DOHH2 (cell line): ENCODE data around the gene ERRFI1.
A peak's percentile ranks its signal among the peaks of the same experiment; 100 is the strongest.
"Not testable (repeated sequence)": the region's sequence is repeated elsewhere in the genome, so short reads cannot be mapped to it uniquely, and the experiment has no call there.

Experiments
- H3F3A ChIP-seq: fragments of 200-600 bp; sonication (generic), shearing (Covaris generic); 2 replicates; pipeline ENCODE4 v1.6.0; 2016; ENCODE audit warnings: antibody characterized with exemption, mild to moderate bottlenecking; ENCODE audit not compliant: control insufficient read depth, insufficient read depth
- H3K27ac ChIP-seq: fragments of 200-600 bp; sonication (generic); 2 replicates; pipeline ENCODE4 v1.5.1; 2014; ENCODE audit warnings: low read depth, mild to moderate bottlenecking, low read length, moderate library complexity
- H3K27me3 ChIP-seq: fragments of 200-600 bp; sonication (generic); 2 replicates; pipeline ENCODE4 v1.6.1; 2014; ENCODE audit warnings: mild to moderate bottlenecking, low read length, mixed read lengths; ENCODE audit not compliant: control insufficient read depth
- H3K36me3 ChIP-seq: fragments of 200-600 bp; sonication (generic); 2 replicates; pipeline ENCODE4 v1.6.1; 2014; ENCODE audit warnings: mild to moderate bottlenecking, low read length, moderate library complexity, mixed read lengths; ENCODE audit not compliant: control insufficient read depth
- H3K4me1 ChIP-seq: fragments of 200-600 bp; sonication (generic); 2 replicates; pipeline ENCODE4 v1.6.1; 2014; ENCODE audit warnings: mild to moderate bottlenecking, low read length, mixed read lengths; ENCODE audit not compliant: control insufficient read depth
- H3K4me2 ChIP-seq: fragments of 200-600 bp; sonication (generic); 2 replicates; pipeline ENCODE4 v1.6.0; 2014; ENCODE audit warnings: mild to moderate bottlenecking, low read length, moderate library complexity
- H3K4me3 ChIP-seq: fragments of 200-600 bp; sonication (generic); 2 replicates; pipeline ENCODE4 v1.5.1; 2014; ENCODE audit warnings: mild to moderate bottlenecking, low read length, mixed read lengths
- H3K79me2 ChIP-seq: fragments of 200-600 bp; sonication (generic); 2 replicates; pipeline ENCODE4 v1.6.1; 2014; ENCODE audit warnings: mild to moderate bottlenecking, low read length, mixed read lengths; ENCODE audit not compliant: control insufficient read depth
- H3K9me2 ChIP-seq: fragments of 200-600 bp; sonication (generic); replicated peaks from 2 replicates; pipeline ENCODE4 v1.6.1; 2014; ENCODE audit warnings: mild to moderate bottlenecking, low read length, mixed read lengths; ENCODE audit not compliant: control insufficient read depth
- H3K9me3 ChIP-seq: fragments of 200-600 bp; sonication (generic); 2 replicates; pipeline ENCODE4 v1.6.1; 2014; ENCODE audit warnings: antibody characterized with exemption, low read length, mixed read lengths; ENCODE audit not compliant: control insufficient read depth, insufficient read depth
- H4K20me1 ChIP-seq: fragments of 200-600 bp; sonication (generic); 2 replicates; pipeline ENCODE4 v1.6.0; 2014; ENCODE audit warnings: low read depth, mild to moderate bottlenecking, antibody characterized with exemption, low read length, moderate library complexity; ENCODE audit not compliant: control insufficient read depth, insufficient read depth
- CTCF ChIP-seq: fragments of 200-600 bp; sonication (generic); IDR thresholded peaks from one replicate; pipeline ENCODE4 v1.5.1; 2014; ENCODE audit warnings: antibody characterized with exemption, mild to moderate bottlenecking, low read depth, low read length; ENCODE audit not compliant: poor library complexity, severe bottlenecking
- EZH2phosphoT487 ChIP-seq: fragments of 200-600 bp; sonication (generic); IDR thresholded peaks from 2 replicates; pipeline ENCODE4 v1.6.1; 2017; ENCODE audit warnings: borderline replicate concordance, mild to moderate bottlenecking, antibody characterized with exemption, low read length, moderate library complexity, mixed read lengths

Gene ERRFI1

GRCh38 chr1:7970246-7970645 is 55.9 kb downstream of the ERRFI1 start:
- Histone ChIP-seq H3K79me2 (peaks cover 55% of the 10 kb centered on the region), H4K20me1 (no peaks in the 10 kb centered on the region; the same call in 1 of the 2 replicates), H3K4me3 (no peak overlapping the region), H3K27me3 (no peaks in the 10 kb centered on the region), H3K4me2 (no peak overlapping the region), H3K27ac (no peak overlapping the region), H3K9me2 (no peaks in the 10 kb centered on the region), H3K4me1 (peaks cover 14% of the 10 kb centered on the region), H3F3A (no peaks in the 10 kb centered on the region), H3K36me3 (peaks cover 72% of the 10 kb centered on the region), H3K9me3 (no peaks in the 10 kb centered on the region)
- TF ChIP-seq CTCF: no peak

GRCh38 chr1:7967651-7968050 is 58.5 kb downstream of the ERRFI1 start:
- no peak overlapping the region for H3K27ac ChIP-seq
- no peak overlapping the region; the same call in 1 of the 2 replicates for H3K4me2 ChIP-seq
- peaks cover 79% of the 10 kb centered on the region for H3K79me2 ChIP-seq
- H3K4me1 ChIP-seq: peaks cover 23% of the 10 kb centered on the region
- peaks cover 92% of the 10 kb centered on the region for H3K36me3 ChIP-seq
- H4K20me1 ChIP-seq: no peaks in the 10 kb centered on the region; the same call in 1 of the 2 replicates
- no peaks in the 10 kb centered on the region for H3K27me3 ChIP-seq
- no peaks in the 10 kb centered on the region for H3K9me3 ChIP-seq
- H3K4me3 ChIP-seq: no peak overlapping the region
- TF ChIP-seq EZH2phosphoT487 (no peak), CTCF (no peak)
- no peaks in the 10 kb centered on the region for H3F3A ChIP-seq
- H3K9me2 ChIP-seq: no peaks in the 10 kb centered on the region

GRCh38 chr1:7967196-7967595 is 58.9 kb downstream of the ERRFI1 start:
- Histone ChIP-seq H3K9me3 (no peaks in the 10 kb centered on the region), H3K4me1 (peaks cover 26% of the 10 kb centered on the region), H3K36me3 (peaks cover 88% of the 10 kb centered on the region), H3K79me2 (peaks cover 82% of the 10 kb centered on the region), H3K27ac (no peak overlapping the region), H3F3A (no peaks in the 10 kb centered on the region), H3K27me3 (no peaks in the 10 kb centered on the region), H3K4me3 (no peak overlapping the region), H3K4me2 (peak overlapping the region; percentile 20), H4K20me1 (no peaks in the 10 kb centered on the region; the same call in 1 of the 2 replicates), H3K9me2 (no peaks in the 10 kb centered on the region)
- no peak for TF ChIP-seq EZH2phosphoT487
- no peak for TF ChIP-seq CTCF

DNA sequence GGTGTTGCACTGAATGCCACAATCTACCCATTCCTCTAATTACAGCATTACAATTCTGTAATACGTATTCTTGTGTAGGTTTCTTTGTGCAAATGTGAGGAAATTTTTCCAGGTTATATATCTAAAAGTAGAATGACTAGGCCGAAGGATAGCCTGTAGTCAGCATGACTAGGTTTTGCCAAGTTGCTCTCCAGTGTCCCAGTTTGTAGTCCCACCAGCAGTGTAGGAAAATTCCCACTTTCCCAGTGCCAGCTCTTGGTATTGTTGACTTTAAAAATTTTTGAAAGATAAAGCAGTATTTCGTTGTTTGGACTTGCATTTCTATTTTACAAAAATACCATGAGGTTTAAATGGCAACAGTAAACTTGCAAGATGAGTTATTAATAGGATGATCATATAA is 61.6 kb downstream of the ERRFI1 start:
- Histone ChIP-seq H4K20me1 (no peaks in the 10 kb centered on the region; the same call in 1 of the 2 replicates), H3K27me3 (no peaks in the 10 kb centered on the region), H3K9me3 (no peaks in the 10 kb centered on the region), H3K36me3 (peaks cover 71% of the 10 kb centered on the region), H3F3A (no peaks in the 10 kb centered on the region), H3K9me2 (no peaks in the 10 kb centered on the region), H3K27ac (no peak overlapping the region), H3K4me2 (no peak overlapping the region), H3K4me3 (no peak overlapping the region), H3K79me2 (peaks cover 88% of the 10 kb centered on the region), H3K4me1 (peaks cover 33% of the 10 kb centered on the region)
- TF ChIP-seq EZH2phosphoT487: no peak
- TF ChIP-seq CTCF: no peak

DNA sequence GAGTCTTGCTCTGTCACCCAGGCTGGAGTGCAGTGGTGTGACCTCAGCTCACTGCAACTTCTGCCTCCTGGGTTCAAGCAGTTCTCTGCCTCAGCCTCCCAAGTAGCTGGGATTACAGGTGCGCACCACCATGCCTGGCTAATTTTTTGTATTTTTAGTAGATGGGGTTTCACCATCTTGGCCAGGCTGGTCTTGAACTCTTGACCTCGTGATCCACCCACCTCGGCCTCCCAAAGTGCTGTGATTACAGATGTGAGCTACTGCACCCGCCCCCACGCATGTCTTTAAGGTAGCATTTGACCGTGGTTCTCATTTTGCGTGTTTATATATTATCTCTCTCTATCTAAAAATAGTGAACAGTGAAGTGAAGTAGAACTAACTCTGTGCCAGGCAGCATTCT is 62.3 kb downstream of the ERRFI1 start:
- not testable (repeated sequence) for H4K20me1 ChIP-seq, H3K27ac ChIP-seq, H3K4me3 ChIP-seq, H3K9me2 ChIP-seq, H3K9me3 ChIP-seq, H3K4me2 ChIP-seq, H3F3A ChIP-seq, H3K27me3 ChIP-seq
- Histone ChIP-seq H3K36me3 (peaks cover 65% of the 10 kb centered on the region), H3K79me2 (peaks cover 84% of the 10 kb centered on the region), H3K4me1 (peaks cover 33% of the 10 kb centered on the region)
